ENCODE measurements around the gene TMEM217. TPM values are rescaled to one million over a fixed set of nuclear protein-coding genes. Genes with fewer than 3 reads are reported as not detected.

The TMEM217 gene
- polyA plus RNA-seq, 1 donor from 2014 or later = 0.32 TPM

- no peak overlapping the region for H3K4me2 ChIP-seq (ENCODE audit: low read length)
- H4K20me1 ChIP-seq (ENCODE audit: insufficient read depth) = no peaks in the 10 kb centered on the region
- TF ChIP-seq CTCF (IDR thresholded peaks at IDR 0.05; ENCODE audit: poor library complexity, severe bottlenecking) (no peak), POLR2AphosphoS5 (IDR thresholded peaks at IDR 0.05) (no peak), EP300 (conservative IDR thresholded peaks at IDR 0.05; ENCODE audit: poor library complexity, severe bottlenecking) (no peak), MXI1 (conservative IDR thresholded peaks at IDR 0.05; ENCODE audit: poor library complexity, severe bottlenecking) (no peak), EZH2 (IDR thresholded peaks at IDR 0.05; ENCODE audit: borderline replicate concordance, insufficient read depth, low read length, poor library complexity, severe bottlenecking) (no peak)
- TF ChIP-seq, protein P1, sequence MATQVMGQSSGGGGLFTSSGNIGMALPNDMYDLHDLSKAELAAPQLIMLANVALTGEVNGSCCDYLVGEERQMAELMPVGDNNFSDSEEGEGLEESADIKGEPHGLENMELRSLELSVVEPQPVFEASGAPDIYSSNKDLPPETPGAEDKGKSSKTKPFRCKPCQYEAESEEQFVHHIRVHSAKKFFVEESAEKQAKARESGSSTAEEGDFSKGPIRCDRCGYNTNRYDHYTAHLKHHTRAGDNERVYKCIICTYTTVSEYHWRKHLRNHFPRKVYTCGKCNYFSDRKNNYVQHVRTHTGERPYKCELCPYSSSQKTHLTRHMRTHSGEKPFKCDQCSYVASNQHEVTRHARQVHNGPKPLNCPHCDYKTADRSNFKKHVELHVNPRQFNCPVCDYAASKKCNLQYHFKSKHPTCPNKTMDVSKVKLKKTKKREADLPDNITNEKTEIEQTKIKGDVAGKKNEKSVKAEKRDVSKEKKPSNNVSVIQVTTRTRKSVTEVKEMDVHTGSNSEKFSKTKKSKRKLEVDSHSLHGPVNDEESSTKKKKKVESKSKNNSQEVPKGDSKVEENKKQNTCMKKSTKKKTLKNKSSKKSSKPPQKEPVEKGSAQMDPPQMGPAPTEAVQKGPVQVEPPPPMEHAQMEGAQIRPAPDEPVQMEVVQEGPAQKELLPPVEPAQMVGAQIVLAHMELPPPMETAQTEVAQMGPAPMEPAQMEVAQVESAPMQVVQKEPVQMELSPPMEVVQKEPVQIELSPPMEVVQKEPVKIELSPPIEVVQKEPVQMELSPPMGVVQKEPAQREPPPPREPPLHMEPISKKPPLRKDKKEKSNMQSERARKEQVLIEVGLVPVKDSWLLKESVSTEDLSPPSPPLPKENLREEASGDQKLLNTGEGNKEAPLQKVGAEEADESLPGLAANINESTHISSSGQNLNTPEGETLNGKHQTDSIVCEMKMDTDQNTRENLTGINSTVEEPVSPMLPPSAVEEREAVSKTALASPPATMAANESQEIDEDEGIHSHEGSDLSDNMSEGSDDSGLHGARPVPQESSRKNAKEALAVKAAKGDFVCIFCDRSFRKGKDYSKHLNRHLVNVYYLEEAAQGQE (IDR thresholded peaks at IDR 0.05; ENCODE audit: borderline replicate concordance) = no peak
- no peaks in the 10 kb centered on the region for H3K79me2 ChIP-seq (replicated peaks; ENCODE audit: insufficient read depth, low read length)
- H3K9me3 ChIP-seq (ENCODE audit: low read length) = no peaks in the 10 kb centered on the region
- H3F3A ChIP-seq (ENCODE audit: insufficient read depth, low read length, poor library complexity, severe bottlenecking) = no peaks in the 10 kb centered on the region
- H3K9ac ChIP-seq (ENCODE audit: low read length) = no peak overlapping the region
- H3K4me3 ChIP-seq (ENCODE audit: low read length) = no peak overlapping the region
- H3K27me3 ChIP-seq (ENCODE audit: insufficient read depth, low read depth, low read length) = no peaks in the 10 kb centered on the region
- H3K27ac ChIP-seq (ENCODE audit: low read length) = no peak overlapping the region
- H2AFZ ChIP-seq (ENCODE audit: low read depth, low read length) = no peak overlapping the region
- no peaks in the 10 kb centered on the region for H3K36me3 ChIP-seq (ENCODE audit: insufficient read depth, low read length)
- H3K9me2 ChIP-seq (ENCODE audit: insufficient read depth, low read length) = no peaks in the 10 kb centered on the region
Observed at GRCh38 chr6:37241131-37241530, 16.8 kb downstream of the TMEM217 start.

GRCh38 chr6:37239950-37240713, 17.8 kb downstream of the TMEM217 start:
- H3K4me3 ChIP-seq (ENCODE audit: low read length) = no peak overlapping the region

More at GRCh38 chr6:37239950-37240713, 17.8 kb downstream of the TMEM217 start:
- H3K4me2 ChIP-seq (ENCODE audit: low read length) = no peak overlapping the region
- no peaks in the 10 kb centered on the region for H3K27me3 ChIP-seq (ENCODE audit: insufficient read depth, low read depth, low read length)
- H3K9ac ChIP-seq (ENCODE audit: low read length) = no peak overlapping the region
- H3K9me2 ChIP-seq (ENCODE audit: insufficient read depth, low read length) = no peaks in the 10 kb centered on the region
- H3F3A ChIP-seq (ENCODE audit: insufficient read depth, low read length, poor library complexity, severe bottlenecking) = no peaks in the 10 kb centered on the region
- no peaks in the 10 kb centered on the region for H3K9me3 ChIP-seq (ENCODE audit: low read length)
- no peaks in the 10 kb centered on the region for H3K36me3 ChIP-seq (ENCODE audit: insufficient read depth, low read length)
- no peaks in the 10 kb centered on the region for H4K20me1 ChIP-seq (ENCODE audit: insufficient read depth)
- no peak overlapping the region for H2AFZ ChIP-seq (ENCODE audit: low read depth, low read length)
- TF ChIP-seq EZH2 (IDR thresholded peaks at IDR 0.05; ENCODE audit: borderline replicate concordance, insufficient read depth, low read length, poor library complexity, severe bottlenecking) (no peak), TAF1 (IDR thresholded peaks at IDR 0.05; ENCODE audit: low read depth) (no peak), MXI1 (conservative IDR thresholded peaks at IDR 0.05; ENCODE audit: poor library complexity, severe bottlenecking) (no peak), SMC3 (conservative IDR thresholded peaks at IDR 0.05; ENCODE audit: poor library complexity) (no peak), RAD21 (conservative IDR thresholded peaks at IDR 0.05) (no peak), CTCF (IDR thresholded peaks at IDR 0.05; ENCODE audit: poor library complexity, severe bottlenecking) (no peak), POLR2AphosphoS5 (IDR thresholded peaks at IDR 0.05) (no peak)
- TF ChIP-seq, protein P1 (IDR thresholded peaks at IDR 0.05; ENCODE audit: borderline replicate concordance) = no peak
- no peak overlapping the region for H3K27ac ChIP-seq (ENCODE audit: low read length)
- no peaks in the 10 kb centered on the region for H3K79me2 ChIP-seq (replicated peaks; ENCODE audit: insufficient read depth, low read length)

All from neural cell (in vitro differentiated cells).